OCI-M1 (cell line): ENCODE results near the gene AKTIP.
A peak's percentile ranks its signal among the peaks of the same experiment; 100 is the strongest.
"Not testable (repeated sequence)": the region's sequence is repeated elsewhere in the genome, so short reads cannot be mapped to it uniquely, and the experiment has no call there.

Experiments used
- DNase-seq: peaks from one replicate; lab custom pipeline; 2025; lab: John Stamatoyannopoulos, UW

The AKTIP gene

GRCh38 chr16:53515259-53515658 lies 12.2 kb upstream of the AKTIP start:
- no peak for DNase-seq

DNA sequence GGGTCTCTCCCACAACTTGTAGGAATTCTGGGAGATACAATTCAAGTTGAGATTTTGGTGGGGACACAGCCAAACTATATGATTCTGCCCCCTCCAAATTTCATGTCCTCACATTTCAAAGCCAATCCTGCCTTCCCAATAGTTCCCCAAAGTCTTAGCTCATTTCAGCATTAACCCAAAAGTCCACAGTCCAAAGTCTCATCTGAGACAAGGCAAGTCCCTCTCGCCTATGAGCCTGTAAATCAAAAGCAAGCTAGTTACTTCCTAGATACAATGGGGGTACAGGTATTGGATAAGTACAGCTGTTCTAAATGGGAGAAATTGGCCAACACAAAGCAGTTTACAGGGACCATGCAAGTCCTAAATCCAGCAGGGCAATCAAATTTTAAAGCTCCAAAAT lies 9.8 kb upstream of the AKTIP start:
- DNase-seq = not testable (repeated sequence)

DNA sequence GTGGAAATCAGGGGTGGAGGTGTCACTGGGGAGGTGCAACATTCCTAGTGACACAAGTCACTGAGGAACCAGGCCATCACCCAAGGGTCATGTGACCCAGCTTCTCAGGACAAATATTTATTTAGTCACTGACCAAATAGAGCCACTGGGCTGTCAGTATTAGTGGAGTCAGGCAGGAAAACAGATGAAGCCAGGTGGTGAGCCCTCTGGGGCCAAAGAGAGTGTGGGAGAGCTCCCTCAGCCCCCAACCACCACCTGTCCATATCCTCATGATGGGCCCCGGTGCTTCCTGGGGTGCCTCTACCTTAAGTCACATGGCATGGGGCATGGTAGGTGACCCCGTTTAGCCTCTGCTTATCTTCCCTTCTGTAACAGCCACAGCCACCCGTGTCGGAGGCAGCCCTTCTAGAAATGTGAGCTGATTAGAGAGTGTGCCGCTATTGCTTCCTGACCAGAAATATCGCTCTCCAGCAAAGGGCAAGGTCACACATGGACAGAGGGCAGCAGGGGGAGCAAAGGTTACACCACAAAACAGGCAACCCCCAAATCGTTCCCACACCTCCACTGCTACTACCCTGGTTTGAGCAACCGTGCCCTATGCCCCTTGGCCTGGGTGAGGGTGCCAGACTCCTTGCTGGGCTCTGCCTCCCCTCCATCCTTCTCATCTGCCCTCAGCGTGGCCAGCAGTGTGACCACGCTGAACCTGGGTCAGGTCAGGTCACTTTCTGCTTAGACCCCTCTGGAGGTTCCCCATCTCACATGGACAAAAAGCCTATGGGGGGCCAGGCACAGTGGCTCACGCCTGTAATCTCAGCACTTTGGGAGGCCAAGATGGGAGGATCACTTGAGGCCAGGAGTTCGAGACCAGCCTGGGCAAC lies 8.6 kb upstream of the AKTIP start:
- no peak for DNase-seq

GRCh38 chr16:53511084-53511402 lies 8.0 kb upstream of the AKTIP start:
- no peak for DNase-seq

DNA sequence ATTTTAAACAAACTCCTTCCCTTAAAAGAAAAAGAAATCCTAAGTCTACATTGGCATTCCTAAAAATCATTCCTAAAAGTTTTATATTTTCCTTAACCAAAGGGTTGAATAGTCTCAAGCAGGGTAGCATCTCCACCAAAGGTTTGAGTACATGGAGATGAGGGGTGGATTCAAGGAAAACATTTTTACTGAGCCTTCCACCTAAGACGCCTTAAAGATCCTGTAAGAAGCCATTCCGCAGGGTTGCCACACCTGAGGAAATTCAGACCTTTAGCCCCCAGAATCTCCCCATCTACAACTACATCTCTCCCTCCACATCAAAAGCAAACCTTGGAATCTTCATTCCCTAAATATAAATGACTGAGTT lies 7.7 kb upstream of the AKTIP start:
- DNase-seq = no peak

DNA sequence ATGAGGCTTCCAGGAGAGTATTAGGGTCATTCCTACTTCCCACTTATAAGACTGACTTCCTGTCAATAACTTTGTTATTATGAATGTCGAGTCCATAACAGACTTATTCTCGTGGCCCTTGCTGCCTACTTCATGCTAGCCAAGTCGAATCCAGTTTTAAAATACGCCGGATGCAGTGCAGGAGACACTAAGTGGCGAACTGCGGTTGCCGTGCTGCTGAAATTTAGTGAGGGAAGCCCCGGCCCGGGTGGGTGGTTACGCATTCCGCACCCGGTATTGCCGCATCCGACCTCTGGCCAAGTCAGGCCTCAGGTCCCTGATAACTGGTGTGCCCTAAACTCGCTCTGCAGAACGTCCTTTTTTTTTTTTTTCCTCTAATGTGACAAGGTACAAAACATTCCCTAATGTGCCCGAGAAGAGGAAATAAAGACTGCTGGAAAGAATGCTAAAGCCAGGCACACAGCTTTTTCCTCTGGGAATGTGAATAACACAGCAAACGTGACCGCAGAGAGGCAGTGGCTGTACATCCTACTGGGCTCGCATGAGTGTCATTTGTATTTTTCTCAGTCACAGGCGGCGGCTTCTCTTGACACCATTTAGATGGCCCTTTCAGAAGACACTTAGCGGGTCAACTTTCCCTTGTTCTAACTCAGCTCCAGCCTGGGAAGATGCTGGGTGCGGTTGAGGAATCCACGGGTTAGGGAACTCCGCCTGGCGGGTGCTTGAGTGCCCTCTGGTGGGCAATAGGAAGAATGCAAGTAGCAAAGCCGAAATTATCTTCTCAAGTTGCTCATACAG lies 7.1 kb upstream of the AKTIP start:
- DNase-seq = peak; percentile 61

DNA sequence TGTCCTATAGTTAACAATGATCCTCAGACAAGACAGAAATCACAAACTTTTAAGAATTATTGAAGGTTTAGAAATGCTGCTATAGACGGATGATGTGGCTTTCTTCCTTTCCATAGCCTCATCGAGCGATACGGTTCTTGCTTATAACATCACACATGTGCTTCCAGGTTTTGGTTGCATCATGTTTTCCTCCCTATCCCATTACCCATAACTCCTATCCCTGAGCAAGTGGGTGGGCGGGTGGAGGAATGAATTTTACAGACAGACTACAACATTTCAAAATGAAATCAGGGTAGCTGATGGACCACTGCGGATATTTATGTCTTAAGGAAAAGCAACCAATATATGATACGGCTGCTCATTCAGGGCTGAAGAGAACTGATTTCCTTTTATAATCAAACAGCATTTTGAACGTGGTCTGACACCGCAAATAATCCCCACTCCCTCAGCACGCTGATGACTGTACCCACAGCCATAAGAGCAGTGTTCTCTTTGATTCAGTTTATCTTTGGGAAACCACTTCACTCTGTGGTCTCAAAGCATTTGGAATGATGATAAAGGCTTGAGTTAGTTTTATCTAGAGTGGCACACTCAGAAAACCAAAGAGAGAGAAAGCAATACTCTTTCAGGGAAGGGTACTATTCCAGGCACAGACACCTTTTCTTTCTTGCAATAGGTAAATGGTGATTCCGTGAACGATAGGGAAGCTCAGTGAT lies 4.6 kb upstream of the AKTIP start:
- DNase-seq = peak; percentile 88

DNA sequence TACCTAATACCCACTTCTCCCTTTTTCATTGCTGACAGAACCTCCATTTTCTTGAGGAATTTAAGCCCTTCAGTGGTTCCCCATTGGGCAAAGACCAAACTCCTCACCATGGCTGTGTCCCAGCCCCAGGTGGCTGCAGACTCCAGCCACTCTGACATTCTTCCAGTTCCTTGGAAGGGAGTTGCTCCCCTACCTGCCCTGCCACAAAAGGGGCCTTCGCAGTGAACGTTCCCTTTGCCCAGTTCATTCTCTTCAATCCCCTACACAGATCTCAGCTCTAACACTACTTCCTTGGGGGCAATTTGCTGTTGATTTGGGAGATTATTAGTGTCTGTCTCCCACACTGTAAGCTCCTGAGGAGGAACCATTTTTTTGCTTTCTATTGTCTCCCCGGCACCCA lies 3.2 kb upstream of the AKTIP start:
- DNase-seq = no peak

DNA sequence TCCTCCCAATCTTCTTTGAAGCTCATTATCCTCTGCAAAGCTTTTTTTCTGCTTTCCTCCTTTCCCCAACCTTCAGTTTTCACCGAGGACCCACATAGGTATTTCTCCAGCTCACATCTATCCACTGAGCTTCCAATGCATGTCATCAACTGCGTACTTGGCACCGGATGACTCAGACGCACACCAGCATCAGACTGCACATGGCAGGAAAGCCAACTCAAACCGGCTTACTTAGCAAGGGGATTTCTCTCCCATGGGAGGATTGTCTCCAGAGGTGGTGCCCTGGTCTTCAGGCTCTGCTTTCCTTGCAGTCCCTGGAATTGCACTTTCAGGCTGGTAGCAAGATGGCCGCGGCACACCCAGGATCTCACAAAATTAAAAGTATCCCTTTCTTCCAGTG lies 1.7 kb upstream of the AKTIP start:
- DNase-seq = no peak

DNA sequence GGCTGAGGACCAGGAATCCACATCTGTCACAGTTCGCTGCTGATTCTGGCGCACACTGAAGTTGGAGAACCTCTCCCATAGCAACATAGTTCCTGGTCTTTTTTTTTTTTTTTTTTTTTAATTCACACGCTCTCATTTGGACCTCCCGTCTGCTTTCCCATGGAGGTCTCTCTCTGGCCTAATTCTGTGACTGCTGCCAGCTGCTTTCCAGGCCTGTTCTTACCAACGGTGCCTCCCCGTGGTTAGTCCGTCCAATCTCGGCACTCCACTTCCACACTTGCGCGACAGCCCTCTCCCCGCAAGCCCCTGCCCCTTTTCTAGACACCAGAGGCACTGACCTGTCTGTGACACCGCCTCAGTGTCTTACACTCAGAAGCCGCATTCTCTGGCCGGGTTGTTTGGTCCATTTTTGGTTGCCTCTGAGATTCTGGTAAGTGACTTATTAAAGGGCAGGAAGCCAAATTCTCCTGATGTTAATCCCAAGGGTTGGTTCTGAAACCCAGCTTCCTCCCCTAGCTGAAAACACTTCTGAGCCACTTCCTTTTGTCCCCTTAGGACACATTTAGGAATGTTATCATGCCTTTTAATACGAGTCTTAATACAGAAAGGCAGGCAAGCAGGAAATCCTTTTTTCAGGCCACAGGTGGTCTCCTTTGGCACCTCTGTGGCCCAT lies 1.1 kb upstream of the AKTIP start:
- DNase-seq = no peak

DNA sequence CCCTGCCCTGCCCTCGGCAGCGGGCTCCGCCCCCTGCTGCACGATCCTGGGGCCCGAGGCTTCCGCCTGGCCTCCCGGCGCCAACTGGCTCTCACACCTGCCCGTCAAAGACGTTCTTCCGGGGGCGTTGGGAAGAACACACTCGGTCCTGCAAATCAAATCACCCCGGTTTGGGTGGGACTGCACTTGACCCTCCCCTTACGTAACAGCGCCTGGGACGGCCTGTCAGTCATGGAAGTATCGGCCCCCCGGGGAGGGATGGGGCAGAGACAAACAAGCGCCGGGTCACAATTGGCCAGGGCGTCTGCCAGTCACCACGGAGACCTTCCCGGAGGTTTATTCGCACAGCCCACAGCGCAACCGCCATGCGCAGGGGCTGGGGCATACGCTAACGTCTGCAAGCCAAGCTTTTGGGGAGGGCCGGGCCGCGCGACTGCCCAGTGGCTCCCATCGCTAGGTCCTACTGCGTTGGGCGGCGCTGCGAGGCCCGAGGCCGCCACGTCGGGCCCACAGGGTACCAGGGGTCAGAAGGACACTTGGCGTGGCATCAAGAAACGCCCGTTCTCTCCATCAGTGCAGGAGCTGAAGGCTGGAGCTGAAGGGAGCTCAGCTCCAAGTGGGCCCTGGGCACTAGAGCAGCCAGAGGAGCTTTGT lies 388 bp upstream of the AKTIP start:
- DNase-seq = peak; percentile 98

- DNase-seq = no peak
These were observed 1.7 kb downstream of the AKTIP start for GRCh38 chr16:53501216-53501859.

GRCh38 chr16:53498984-53499383 lies 4.0 kb downstream of the AKTIP start:
- DNase-seq = no peak

- no peak for DNase-seq
These were observed 7.7 kb downstream of the AKTIP start for GRCh38 chr16:53495325-53495724.

DNA sequence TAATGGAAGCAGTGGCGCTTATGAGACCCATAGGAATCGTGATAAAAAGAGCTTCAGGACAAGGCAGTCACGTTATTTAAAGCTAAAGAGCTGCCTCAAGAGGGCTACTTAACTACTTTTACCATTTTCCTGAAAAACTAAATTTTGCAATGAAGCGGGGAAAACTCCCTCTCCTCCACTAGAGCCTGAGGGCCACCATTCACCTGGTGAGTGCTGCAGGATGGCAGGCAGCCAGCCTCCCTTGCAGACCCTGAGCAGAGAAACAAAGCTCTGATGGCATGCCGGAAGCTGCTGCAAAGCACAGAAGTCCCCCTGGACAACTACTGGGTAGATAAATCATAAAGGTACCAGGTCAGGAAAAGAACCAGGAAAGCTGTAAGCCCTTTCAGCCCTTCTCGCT lies 8.4 kb downstream of the AKTIP start:
- DNase-seq = no peak

GRCh38 chr16:53492503-53492902 lies 10.5 kb downstream of the AKTIP start:
- DNase-seq = no peak

- DNase-seq = no peak
These were observed 13.3 kb downstream of the AKTIP start for GRCh38 chr16:53489755-53490154.

DNA sequence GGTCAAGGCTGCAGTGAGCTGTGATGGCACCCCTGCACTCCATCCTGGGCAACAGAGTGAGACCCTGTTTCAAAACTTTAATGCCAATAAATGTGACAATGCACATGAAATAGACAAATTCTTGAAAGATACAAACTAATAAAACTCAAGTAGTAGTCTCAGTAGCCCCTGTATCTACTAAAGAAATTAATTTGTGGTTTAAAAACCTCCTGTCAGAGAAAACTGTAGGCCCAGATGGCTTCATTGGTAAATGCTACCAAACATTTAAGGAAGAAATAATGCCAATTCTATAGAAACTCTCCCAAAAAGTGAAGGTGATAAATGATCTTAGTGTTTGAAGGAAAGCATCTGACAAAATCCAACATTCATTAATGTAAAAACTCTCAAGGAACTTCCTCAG lies 16.8 kb downstream of the AKTIP start:
- DNase-seq = no peak

GRCh38 chr16:53484542-53484941 lies 18.5 kb downstream of the AKTIP start:
- no peak for DNase-seq

GRCh38 chr16:53482123-53482522 lies 20.9 kb downstream of the AKTIP start:
- DNase-seq = no peak

DNA sequence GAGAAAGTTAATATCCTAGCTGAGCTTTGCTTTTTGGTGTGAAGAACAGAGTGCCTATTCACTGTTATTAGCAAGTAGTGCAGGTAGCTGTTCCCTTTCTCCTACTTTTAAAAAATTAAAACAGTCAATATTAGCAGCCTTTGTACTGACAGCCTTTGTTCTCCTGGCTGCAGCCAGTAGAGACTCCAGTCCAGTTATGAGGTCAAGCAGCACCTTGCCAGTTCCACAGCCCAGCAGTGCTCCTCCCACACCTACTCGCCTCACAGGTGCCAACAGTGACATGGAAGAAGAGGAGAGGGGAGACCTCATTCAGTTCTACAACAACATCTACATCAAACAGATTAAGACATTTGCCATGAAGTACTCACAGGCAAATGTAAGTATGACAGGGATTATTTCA lies 22.6 kb downstream of the AKTIP start:
- DNase-seq = no peak
